ENCODE measurements around the gene HDGFL3.
"Not testable (repeated sequence)": the region's sequence is repeated elsewhere in the genome, so short reads cannot be mapped to it uniquely, and the experiment has no call there.

The HDGFL3 gene

DNA sequence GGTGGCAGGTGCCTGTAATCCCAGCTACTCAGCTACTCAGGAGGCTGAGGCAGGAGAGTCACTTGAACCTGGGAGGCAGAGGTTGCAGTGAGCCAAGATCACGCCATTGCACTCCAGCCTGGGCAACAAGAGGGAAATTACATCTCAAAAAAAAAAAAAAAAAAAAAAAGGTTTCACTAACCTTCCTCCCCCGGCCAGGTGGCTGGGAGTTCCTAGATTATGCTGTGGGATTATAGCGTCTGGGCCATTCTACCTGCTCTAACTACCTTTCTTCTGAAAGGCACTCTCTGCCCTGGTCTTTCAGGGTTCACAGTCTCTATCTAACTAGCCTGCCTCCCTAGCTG, 115.7 kb downstream of the HDGFL3 start:
- not testable (repeated sequence) for H3K4me1 ChIP-seq (ENCODE audit: insufficient read depth, low read length); H3K9ac ChIP-seq (ENCODE audit: low read depth, low read length); H3K9me3 ChIP-seq (ENCODE audit: control insufficient read depth, insufficient read depth, low read length); H3K36me3 ChIP-seq (ENCODE audit: insufficient read depth, low read length)

DNA sequence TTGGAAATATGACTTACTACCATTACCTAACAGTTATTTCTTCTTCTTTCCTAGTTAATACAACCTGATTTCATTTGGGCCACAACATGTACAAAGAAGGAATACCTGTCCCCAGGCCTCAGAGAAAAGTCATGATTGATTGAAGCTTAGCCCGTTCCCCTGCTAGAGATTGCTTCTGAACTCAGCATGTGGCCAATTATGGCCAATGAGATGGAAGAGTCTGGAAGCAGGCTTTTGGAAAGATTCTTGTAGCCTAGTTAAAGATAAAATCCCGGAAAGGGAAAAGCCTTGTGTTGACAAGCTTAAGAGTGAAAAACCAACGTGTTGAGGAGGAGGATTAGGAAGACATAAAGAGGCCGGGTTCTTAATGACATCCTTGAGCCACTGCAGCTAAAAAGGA, 117.2 kb downstream of the HDGFL3 start:
- H3K9me3 ChIP-seq (ENCODE audit: control insufficient read depth, insufficient read depth, low read length) = no peaks in the 10 kb centered on the region
- H3K9ac ChIP-seq (ENCODE audit: low read depth, low read length) = no peak overlapping the region
- H3K36me3 ChIP-seq (ENCODE audit: insufficient read depth, low read length) = no peaks in the 10 kb centered on the region
- H3K4me1 ChIP-seq (ENCODE audit: insufficient read depth, low read length) = no peaks in the 10 kb centered on the region

DNA sequence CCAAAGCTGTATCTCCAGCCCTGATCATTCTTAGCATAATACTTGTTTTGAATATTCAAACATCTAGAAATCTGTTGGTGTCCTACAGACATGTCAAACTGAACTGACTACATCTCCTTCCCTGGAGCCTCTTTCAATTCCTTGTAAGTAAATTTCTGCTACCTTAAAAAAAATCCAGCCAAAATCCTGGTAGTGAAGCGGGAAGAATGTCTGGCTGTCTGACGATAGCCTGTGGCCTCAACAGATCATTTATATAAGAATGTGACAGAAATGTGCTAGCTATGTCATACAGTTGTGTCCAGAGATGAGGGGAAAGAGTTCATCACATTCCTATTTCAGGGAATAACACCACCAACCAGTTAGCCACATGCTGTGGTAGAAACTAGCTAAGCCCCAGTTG, 118.7 kb downstream of the HDGFL3 start:
- Histone ChIP-seq H3K36me3 (ENCODE audit: insufficient read depth, low read length) (no peaks in the 10 kb centered on the region), H3K9me3 (ENCODE audit: control insufficient read depth, insufficient read depth, low read length) (no peaks in the 10 kb centered on the region), H3K9ac (ENCODE audit: low read depth, low read length) (no peak overlapping the region), H3K4me1 (ENCODE audit: insufficient read depth, low read length) (no peaks in the 10 kb centered on the region)

DNA sequence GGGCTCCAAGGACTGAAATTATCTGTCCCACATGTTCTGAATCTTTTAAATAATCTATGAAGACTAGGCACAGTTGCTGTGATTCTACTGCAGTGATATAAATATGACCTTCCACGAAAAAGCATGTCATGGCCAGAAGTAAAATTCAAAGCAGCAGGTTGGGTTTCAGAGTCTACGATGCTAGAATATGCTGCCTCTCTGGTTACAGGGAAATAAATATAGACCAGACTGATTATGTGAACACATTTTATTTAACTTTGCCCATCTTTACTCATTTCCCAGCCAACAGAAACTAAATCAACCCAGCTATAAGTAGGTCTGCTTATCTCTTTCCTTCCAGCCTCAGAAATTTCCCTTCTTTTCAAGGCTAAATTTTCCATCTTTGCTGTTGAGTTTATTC, 120.0 kb downstream of the HDGFL3 start:
- H3K9me3 ChIP-seq (ENCODE audit: control insufficient read depth, insufficient read depth, low read length) = no peaks in the 10 kb centered on the region
- H3K36me3 ChIP-seq (ENCODE audit: insufficient read depth, low read length) = no peaks in the 10 kb centered on the region
- H3K9ac ChIP-seq (ENCODE audit: low read depth, low read length) = no peak overlapping the region
- no peaks in the 10 kb centered on the region for H3K4me1 ChIP-seq (ENCODE audit: insufficient read depth, low read length)

DNA sequence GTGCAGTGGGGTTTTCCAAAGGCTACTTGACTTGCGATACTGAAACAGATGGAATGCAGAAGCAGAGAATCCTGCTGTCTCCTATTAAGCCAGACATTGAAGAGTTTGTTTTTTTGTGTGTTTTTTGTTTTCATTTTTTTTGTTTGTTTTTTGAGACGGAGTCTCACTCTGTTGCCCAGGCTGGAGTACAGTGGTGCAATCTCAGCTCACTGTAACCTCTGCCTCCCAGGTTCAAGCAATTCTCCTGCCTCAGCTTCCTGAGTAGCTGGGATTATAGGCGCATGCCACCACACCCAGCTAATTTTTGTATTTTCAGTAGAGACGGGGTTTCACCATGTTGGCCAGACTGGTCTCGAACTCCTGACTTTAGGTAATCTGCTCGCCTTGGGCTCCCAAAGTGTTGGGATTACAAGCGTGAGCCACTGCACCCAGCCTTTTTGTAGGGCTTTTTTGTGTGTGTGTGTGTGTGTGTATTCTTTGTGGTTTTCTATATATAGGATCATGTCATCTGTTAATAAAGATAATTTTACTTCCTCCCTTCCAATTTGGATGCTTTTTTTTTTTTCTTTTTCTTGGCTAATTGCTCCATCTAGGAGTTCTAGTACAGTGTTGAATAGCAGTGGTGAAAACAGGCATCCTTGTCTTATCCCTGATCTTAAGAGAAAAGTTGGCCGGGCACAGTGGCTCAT, 121.6 kb downstream of the HDGFL3 start:
- H3K9me3 ChIP-seq (ENCODE audit: control insufficient read depth, insufficient read depth, low read length); H3K36me3 ChIP-seq (ENCODE audit: insufficient read depth, low read length); H3K9ac ChIP-seq (ENCODE audit: low read depth, low read length); H3K4me1 ChIP-seq (ENCODE audit: insufficient read depth, low read length): not testable (repeated sequence)

- not testable (repeated sequence) for H3K4me1 ChIP-seq (ENCODE audit: insufficient read depth, low read length); H3K9ac ChIP-seq (ENCODE audit: low read depth, low read length); H3K36me3 ChIP-seq (ENCODE audit: insufficient read depth, low read length); H3K9me3 ChIP-seq (ENCODE audit: control insufficient read depth, insufficient read depth, low read length)
Observed at GRCh38 chr15:83085461-83085860, 122.2 kb downstream of the HDGFL3 start.

GRCh38 chr15:83082730-83083386, 124.8 kb downstream of the HDGFL3 start:
- H3K36me3 ChIP-seq (ENCODE audit: insufficient read depth, low read length) = no peaks in the 10 kb centered on the region
- no peak overlapping the region for H3K9ac ChIP-seq (ENCODE audit: low read depth, low read length)
- H3K9me3 ChIP-seq (ENCODE audit: control insufficient read depth, insufficient read depth, low read length) = no peaks in the 10 kb centered on the region
- no peaks in the 10 kb centered on the region for H3K4me1 ChIP-seq (ENCODE audit: insufficient read depth, low read length)

DNA sequence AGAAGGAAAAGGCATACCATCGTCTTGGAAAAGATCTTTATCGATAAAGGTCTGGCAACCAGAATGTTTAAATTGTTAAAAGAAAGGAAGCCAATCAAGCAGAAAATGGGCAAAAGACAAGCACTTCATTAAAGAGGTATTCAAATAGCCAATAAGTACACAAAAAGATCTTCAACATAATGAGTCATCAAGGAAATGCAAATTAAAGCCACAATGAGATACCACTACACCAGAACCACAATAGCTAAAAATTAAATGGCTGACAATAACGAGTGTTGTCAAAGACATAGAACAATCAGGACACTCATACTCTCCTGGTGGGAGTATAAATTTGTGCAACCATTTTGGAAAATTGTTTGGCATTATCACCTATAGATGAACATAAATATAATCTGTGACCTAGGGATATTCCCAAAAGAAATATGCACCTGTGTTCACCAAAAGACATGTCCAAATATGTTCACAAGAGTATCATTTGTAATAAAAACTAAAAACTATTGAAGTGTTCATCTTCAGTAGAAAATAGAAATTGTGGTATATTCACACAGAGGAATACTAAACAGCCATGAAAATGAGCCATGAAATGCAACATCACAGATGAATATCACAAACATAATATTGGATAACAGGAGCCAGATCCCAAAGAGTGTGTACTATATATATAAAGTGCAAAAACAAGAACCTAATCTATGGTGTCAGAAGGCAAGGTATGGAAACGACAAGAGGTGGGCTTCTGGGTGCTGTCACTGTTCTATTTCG, 126.2 kb downstream of the HDGFL3 start:
- H3K9ac ChIP-seq (ENCODE audit: low read depth, low read length) = no peak overlapping the region
- no peaks in the 10 kb centered on the region for H3K36me3 ChIP-seq (ENCODE audit: insufficient read depth, low read length)
- H3K4me1 ChIP-seq (ENCODE audit: insufficient read depth, low read length) = no peaks in the 10 kb centered on the region
- H3K9me3 ChIP-seq (ENCODE audit: control insufficient read depth, insufficient read depth, low read length) = no peaks in the 10 kb centered on the region

- Histone ChIP-seq H3K9me3 (ENCODE audit: control insufficient read depth, insufficient read depth, low read length) (peaks cover 3% of the 10 kb centered on the region; the same call in 1 of the 2 replicates), H3K9ac (ENCODE audit: low read depth, low read length) (no peak overlapping the region), H3K4me1 (ENCODE audit: insufficient read depth, low read length) (no peaks in the 10 kb centered on the region), H3K36me3 (ENCODE audit: insufficient read depth, low read length) (no peaks in the 10 kb centered on the region)
Observed at GRCh38 chr15:83078712-83079111, 128.9 kb downstream of the HDGFL3 start.
